SJSA1 (cell line): Measurements from ENCODE around the gene CALML3. TPM values are rescaled to one million over a fixed set of nuclear protein-coding genes. Genes with fewer than 3 reads are reported as not detected.
A peak's percentile ranks its signal among the peaks of the same experiment; 100 is the strongest.

Experiments used
- DNase-seq, 2 experiments: peaks; one replicate each; pipeline ENCODE4 v3.0.0-alpha.2; 2015 to 2020; ENCODE audit warnings: low spot score in 2 of 2, low read depth in 1 of 2
- H3K27ac ChIP-seq: fragments of 250-450 bp; sonication (Bioruptor Pico); 2 replicates; pipeline ENCODE4 v1.5.1; 2020; ENCODE audit warnings: mild to moderate bottlenecking, moderate library complexity
- H3K27me3 ChIP-seq: fragments of 250-450 bp; sonication (Bioruptor Pico); replicated peaks from 2 replicates; pipeline ENCODE4 v1.5.1; 2020; ENCODE audit warnings: mild to moderate bottlenecking, moderate library complexity
- H3K36me3 ChIP-seq: fragments of 250-450 bp; sonication (Bioruptor Pico); 2 replicates; pipeline ENCODE4 v1.5.1; 2020; ENCODE audit warnings: mild to moderate bottlenecking
- H3K4me1 ChIP-seq: fragments of 250-450 bp; sonication (Bioruptor Pico); replicated peaks from 2 replicates; pipeline ENCODE4 v1.6.1; 2021; ENCODE audit warnings: mild to moderate bottlenecking
- H3K4me3 ChIP-seq: fragments of 250-450 bp; sonication (Bioruptor Pico); 2 replicates; pipeline ENCODE4 v1.5.1; 2020; ENCODE audit warnings: mild to moderate bottlenecking
- H3K9me3 ChIP-seq: fragments of 250-450 bp; sonication (Bioruptor Pico); replicated peaks from 2 replicates; pipeline ENCODE4 v1.5.1; 2020; ENCODE audit warnings: mild to moderate bottlenecking
- total RNA-seq: library from RNA; depleted of rRNA; stranded (reverse); fragments of >200 nt; shearing (Covaris generic); gene quantifications from 2 replicates; pipeline ENCODE4 v1.2.3, GENCODE V29; 2014

Gene CALML3
- total RNA-seq, 1 experiment from 2014 or later, result not detected

DNA sequence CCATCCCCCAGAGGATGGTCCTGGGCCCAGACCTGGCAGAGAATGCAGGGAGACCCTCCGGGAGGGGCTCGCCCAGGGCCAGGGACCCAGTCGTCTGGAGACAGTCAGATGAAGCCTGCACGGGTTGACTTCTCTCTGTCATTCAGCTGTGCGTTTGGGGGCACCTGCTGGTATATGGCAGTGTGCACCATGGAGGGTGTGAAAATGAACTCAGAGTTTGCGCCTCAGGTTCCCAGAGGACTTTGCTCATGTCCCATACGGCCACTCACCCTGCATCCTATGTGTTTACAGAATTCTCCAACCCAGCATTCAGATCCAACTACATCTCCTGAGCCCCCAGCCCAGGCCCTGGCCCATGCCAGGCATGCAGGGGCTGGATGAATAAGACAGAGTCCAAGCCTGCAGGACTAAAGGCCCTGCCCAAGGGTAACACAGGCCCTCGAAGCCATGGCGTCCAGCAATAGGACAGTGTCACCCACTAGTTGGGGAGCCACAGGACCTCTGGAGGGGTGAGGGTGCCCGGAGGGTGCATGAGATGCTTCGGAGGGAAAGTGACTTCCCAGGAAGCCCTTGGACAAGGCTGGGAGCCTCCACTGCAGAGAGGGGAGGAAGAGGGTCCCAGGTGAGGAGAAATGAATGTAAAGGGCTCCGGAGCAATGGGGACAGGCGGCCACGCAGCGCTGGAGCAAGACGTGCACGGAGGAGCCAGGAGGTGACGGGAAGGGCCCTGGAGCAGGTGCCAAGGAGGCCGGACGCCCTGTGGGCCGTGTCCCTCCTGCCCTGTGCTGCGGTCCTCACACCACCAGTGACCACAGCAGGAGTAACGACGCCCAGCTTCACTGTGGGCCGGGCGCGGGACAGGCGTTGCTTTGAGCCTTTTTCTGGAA is 36.3 kb downstream of the CALML3 start:
- no peaks in the 10 kb centered on the region for H3K27me3 ChIP-seq
- H3K9me3 ChIP-seq, result no peaks in the 10 kb centered on the region
- no peaks in the 10 kb centered on the region for H3K36me3 ChIP-seq
- peaks cover 54% of the 10 kb centered on the region for H3K4me1 ChIP-seq
- no peak for DNase-seq
- no peak overlapping the region for H3K27ac ChIP-seq
- no peak overlapping the region for H3K4me3 ChIP-seq

DNA sequence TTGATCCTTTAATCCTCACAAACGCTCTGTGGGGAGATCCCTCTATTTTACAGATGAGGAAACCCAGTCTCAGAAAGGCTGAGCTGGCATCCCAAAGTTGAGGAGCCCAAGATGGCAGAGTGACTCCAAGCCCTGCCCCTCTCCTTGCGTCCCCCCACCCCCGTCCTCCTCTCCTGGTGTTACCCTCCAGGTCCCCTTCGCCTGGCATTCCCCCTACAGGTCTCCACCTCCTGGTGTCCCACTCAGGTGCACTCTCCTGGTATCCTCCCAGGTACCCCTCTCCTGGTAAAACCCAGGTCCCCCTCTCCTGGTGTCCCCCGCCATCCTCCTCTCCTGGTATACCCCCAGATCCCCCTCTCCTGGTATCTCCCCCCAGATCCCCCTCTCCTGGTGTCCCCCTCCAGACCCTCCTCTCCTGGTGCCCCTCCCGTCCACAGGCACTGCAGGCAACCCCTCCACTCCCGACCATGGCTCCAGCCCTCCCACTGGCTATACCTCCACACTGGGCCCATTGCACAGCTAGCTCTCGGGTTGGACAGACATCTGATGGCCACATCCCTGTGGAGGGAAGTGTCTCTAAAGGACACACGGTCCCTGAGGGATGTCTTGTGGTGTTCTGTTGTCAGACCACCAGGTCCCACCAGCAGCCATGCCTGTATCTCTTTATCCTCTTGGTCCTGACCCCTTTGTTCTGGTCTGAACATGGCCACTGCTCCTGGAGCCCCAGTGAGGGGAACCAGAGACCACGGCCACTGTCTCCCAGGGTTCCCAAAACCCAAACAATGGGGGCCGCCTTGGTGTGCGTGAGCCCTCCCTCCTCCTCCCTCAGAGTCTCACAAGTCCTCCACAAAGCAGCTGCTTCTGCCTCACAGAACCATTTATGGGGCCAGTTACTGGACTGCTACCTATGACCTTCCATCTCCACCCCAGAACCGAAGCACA is 37.2 kb downstream of the CALML3 start:
- Histone ChIP-seq H3K27me3 (no peaks in the 10 kb centered on the region), H3K4me1 (peaks cover 62% of the 10 kb centered on the region)
- no peak for DNase-seq

DNA sequence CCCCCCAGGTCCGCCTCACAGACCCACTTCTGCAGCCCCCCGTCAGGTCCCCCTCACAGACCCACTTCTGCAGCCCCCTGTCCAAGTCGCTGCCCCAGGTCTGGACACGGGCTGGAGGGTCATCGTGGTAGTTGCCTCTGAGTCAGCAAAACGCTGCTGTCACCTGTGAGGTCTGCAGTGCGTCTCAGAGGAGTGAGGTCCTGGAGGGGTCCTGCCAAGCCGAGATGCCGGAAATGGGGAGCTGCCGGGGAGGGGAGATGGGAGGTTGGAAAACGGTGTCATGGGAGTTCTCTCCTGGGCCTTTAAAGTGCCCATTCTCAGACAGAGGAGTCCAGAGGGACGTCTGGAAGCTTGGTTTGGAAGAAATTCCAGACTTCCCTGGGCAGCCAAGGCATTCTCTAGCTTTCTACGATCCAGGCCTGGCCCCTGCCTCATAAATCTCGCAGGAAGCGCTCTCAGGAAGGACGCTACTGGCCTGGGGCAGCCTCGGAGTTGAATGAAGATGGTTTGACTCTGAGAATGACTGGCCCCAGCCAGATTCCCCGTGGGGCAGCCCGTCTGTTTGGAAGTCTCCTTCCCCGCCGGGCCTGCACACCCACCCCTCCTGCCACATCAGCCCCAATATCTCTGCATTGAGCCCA is 38.7 kb downstream of the CALML3 start:
- Histone ChIP-seq H3K27me3 (no peaks in the 10 kb centered on the region), H3K27ac (no peak overlapping the region), H3K4me1 (peaks cover 59% of the 10 kb centered on the region), H3K4me3 (no peak overlapping the region), H3K36me3 (no peaks in the 10 kb centered on the region), H3K9me3 (no peaks in the 10 kb centered on the region)
- DNase-seq, result no peak

More for the DNA sequence above, 37.2 kb downstream of the CALML3 start:
- Histone ChIP-seq H3K27ac (no peak overlapping the region), H3K9me3 (no peaks in the 10 kb centered on the region), H3K4me3 (no peak overlapping the region), H3K36me3 (no peaks in the 10 kb centered on the region)

GRCh38 chr10:5563991-5564536 is 39.3 kb downstream of the CALML3 start:
- H3K9me3 ChIP-seq, result no peaks in the 10 kb centered on the region
- no peaks in the 10 kb centered on the region for H3K36me3 ChIP-seq
- no peaks in the 10 kb centered on the region for H3K27me3 ChIP-seq
- H3K4me3 ChIP-seq, result no peak overlapping the region
- H3K4me1 ChIP-seq, result peaks cover 53% of the 10 kb centered on the region
- H3K27ac ChIP-seq, result peak overlapping the region; percentile 31; the same call in 1 of the 2 replicates
- DNase-seq, result peak; percentile 50 to 68

DNA sequence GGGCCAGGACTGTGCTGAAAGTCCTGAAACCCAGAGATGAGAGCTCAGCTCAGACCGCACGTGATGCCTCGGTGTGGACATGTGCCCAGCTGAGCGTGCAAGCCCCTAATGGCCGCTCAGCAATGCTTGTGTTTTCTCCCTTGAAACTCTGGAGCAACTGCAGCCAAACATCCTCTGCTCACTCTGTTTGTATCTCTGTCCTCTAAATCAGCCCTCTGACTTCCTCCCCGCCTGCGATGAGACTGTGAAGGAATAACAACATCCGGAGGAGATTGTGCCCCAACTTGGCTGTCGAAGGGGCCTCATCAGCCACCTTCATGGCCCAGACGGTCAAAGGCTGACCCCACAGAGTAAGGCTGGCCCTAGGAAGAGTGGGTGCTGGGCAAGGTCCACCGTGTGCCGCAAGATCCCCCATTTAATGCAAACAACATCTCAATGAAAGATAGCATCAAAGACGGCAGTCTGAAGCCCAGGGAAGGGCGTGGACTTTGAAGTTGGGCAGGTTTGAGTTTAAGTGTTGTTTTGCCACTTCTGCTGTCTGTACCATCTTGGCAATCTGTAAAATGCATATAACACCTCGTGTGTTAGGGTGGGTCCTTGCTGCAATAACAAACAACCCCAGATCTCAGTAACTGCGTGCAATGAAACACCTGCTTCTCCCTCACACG is 39.9 kb downstream of the CALML3 start:
- no peaks in the 10 kb centered on the region for H3K27me3 ChIP-seq
- H3K4me3 ChIP-seq, result no peak overlapping the region
- H3K27ac ChIP-seq, result peak overlapping the region; percentile 31; the same call in 1 of the 2 replicates
- no peaks in the 10 kb centered on the region for H3K36me3 ChIP-seq
- H3K4me1 ChIP-seq, result peaks cover 47% of the 10 kb centered on the region
- DNase-seq, result no peak
- H3K9me3 ChIP-seq, result no peaks in the 10 kb centered on the region

GRCh38 chr10:5565205-5565545 is 40.4 kb downstream of the CALML3 start:
- Histone ChIP-seq H3K9me3 (no peaks in the 10 kb centered on the region), H3K4me3 (no peak overlapping the region), H3K27me3 (no peaks in the 10 kb centered on the region), H3K4me1 (peaks cover 43% of the 10 kb centered on the region), H3K27ac (no peak overlapping the region), H3K36me3 (no peaks in the 10 kb centered on the region)
- no peak for DNase-seq

DNA sequence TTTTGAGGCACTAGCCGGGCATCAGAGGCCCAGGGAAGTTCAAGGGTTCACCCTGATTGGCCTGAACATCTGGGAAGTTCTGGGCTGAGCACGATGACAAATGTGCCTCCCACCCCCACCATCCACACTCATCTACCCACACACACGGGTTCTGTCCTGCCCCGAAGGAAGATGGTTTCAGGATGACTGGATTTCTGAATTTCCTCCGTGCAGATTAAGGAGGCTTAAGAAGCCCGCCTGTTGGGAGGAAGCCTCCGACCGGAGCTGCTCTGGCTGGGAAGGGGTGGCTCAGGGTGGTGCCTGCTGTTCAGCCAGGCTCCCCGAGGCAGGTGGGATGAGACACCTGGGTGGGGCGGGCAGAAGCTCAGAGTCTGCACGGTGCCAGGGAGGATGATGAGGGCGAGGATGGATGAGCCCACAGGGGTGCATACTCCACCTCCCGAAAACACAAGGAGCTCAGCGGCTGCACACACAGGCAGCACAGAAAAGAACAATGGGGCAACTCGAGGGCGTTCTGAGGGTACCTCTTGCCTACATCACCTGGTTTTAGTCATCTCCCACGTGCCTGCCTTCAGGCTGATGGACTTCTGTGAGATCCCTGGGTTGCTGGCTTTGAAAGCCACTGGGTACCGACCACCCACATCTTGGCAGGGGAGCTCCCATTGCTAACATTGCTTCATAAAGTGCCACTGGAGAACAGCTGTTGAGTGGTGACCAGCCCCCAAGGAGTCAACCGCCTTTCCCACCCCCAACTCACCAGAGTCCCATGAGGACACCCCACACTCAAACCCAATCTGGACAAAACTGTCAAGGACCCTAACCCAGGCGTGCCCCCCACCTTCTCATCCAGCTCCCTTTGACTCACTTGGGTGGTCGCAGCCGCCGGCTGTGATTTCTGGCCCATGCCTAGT is 41.2 kb downstream of the CALML3 start:
- DNase-seq, result peak in 1 of 2 experiments; percentile 28

GRCh38 chr10:5566614-5567013 is 41.9 kb downstream of the CALML3 start:
- Histone ChIP-seq H3K36me3 (no peaks in the 10 kb centered on the region), H3K4me3 (no peak overlapping the region), H3K27me3 (no peaks in the 10 kb centered on the region), H3K4me1 (peaks cover 35% of the 10 kb centered on the region), H3K27ac (peak overlapping the region; percentile 28; the same call in 1 of the 2 replicates), H3K9me3 (no peaks in the 10 kb centered on the region)
- DNase-seq, result no peak

More for the DNA sequence above, 41.2 kb downstream of the CALML3 start:
- Histone ChIP-seq H3K9me3 (no peaks in the 10 kb centered on the region), H3K27me3 (no peaks in the 10 kb centered on the region), H3K27ac (peak overlapping the region; percentile 28), H3K4me1 (peaks cover 35% of the 10 kb centered on the region), H3K4me3 (no peak overlapping the region), H3K36me3 (no peaks in the 10 kb centered on the region)

GRCh38 chr10:5567477-5567876 is 42.7 kb downstream of the CALML3 start:
- DNase-seq, result no peak
- peaks cover 35% of the 10 kb centered on the region for H3K4me1 ChIP-seq

GRCh38 chr10:5568984-5569383 is 44.2 kb downstream of the CALML3 start:
- Histone ChIP-seq H3K27ac (no peak overlapping the region), H3K4me1 (peaks cover 29% of the 10 kb centered on the region), H3K27me3 (no peaks in the 10 kb centered on the region), H3K4me3 (no peak overlapping the region), H3K9me3 (no peaks in the 10 kb centered on the region), H3K36me3 (no peaks in the 10 kb centered on the region)
- DNase-seq, result no peak

More at GRCh38 chr10:5567477-5567876, 42.7 kb downstream of the CALML3 start:
- Histone ChIP-seq H3K36me3 (no peaks in the 10 kb centered on the region), H3K4me3 (no peak overlapping the region), H3K27ac (no peak overlapping the region), H3K9me3 (no peaks in the 10 kb centered on the region), H3K27me3 (no peaks in the 10 kb centered on the region)

DNA sequence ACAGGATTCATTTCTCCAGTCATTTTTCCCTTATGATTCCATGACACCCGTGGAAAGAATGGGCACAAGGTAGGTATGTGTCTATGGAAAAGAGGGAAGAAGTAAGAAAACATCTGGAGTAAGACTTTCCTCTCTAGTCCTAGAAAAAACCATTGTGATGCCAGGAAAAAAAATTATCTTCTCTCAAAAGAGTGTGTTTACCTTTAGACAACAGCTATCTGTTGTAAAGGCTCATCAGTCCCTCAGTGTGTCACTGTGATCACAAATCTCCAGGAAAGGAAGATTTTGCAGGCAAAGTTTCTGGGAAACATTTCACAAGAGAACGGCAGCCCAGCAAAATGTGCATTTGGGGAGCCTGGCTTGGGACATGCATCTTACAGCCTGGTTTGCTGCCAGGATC is 44.8 kb downstream of the CALML3 start:
- H3K27ac ChIP-seq, result no peak overlapping the region
- DNase-seq, result no peak

GRCh38 chr10:5570007-5570655 is 45.4 kb downstream of the CALML3 start:
- Histone ChIP-seq H3K9me3 (no peaks in the 10 kb centered on the region), H3K4me1 (peaks cover 23% of the 10 kb centered on the region), H3K36me3 (no peaks in the 10 kb centered on the region), H3K27me3 (no peaks in the 10 kb centered on the region), H3K27ac (no peak overlapping the region), H3K4me3 (no peak overlapping the region)
- no peak for DNase-seq

More for the DNA sequence above, 44.8 kb downstream of the CALML3 start:
- Histone ChIP-seq H3K4me3 (no peak overlapping the region), H3K27me3 (no peaks in the 10 kb centered on the region), H3K36me3 (no peaks in the 10 kb centered on the region), H3K4me1 (peaks cover 23% of the 10 kb centered on the region), H3K9me3 (no peaks in the 10 kb centered on the region)
